DMS114 treated with DMSO at 0.1 percent for 48 hours (cell line): ENCODE results near the gene C1orf146.
"Not testable (repeated sequence)": the region's sequence is repeated elsewhere in the genome, so short reads cannot be mapped to it uniquely, and the experiment has no call there.

Experiments used
- DNase-seq: peaks from one replicate; lab custom pipeline; 2025; ENCODE audit not compliant: unreplicated experiment; lab: John Stamatoyannopoulos, UW

The C1orf146 gene, protein sequence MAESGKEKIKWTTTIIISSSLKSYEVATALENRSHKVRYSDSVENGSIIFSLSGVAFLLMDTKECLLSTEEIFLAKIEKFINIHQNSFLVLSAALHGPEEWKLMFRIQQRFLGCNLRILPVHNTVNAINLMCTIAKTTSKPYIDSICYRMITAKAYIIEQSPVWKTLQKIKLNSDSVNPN

DNA sequence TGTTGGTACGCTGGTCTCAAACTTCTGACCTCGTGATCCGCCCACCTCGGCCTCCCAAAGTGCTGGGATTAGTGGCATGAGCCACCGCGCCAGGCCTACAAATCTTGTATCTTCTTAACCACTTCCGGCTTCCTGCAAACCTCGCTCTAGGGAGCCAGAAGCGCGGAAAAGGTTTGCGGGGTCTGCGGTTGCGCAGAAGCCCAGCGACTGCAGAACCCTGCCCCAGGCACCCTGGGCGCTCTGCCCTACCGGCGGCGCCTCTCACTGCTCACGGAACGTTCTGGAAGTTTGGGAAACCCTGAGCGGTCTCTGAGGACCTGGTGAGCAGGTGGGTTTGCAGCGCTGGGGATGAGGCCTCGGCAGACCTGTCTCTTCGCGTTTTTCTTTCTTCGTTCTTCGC lies at the start of gene C1orf146:
Gene C1orf146, plus strand, starts transcription at position 195 of the 400 bp plus-strand sequence. CDS start 13,506 bp downstream, outside the sequence.
- no peak for DNase-seq

DNA sequence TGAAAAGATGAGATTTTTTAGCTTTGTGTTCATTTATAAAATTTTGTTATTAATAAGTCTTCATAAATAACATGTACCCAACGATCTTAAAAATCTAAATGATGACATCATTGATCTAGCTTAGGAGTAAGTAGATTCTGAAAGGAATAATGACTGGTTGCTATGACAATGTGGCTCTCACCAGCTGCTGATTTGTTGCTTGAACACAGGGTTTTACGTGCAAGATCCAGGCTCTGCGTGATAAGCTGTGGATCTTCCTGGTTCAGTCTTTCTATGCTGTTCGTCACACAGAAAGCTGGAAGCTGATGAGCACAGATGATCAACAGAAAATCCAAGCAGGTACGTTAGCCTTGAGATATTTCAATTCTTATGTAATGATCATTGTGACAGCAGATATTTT lies 49.1 kb upstream of the C1orf146 start:
- DNase-seq = no peak

DNA sequence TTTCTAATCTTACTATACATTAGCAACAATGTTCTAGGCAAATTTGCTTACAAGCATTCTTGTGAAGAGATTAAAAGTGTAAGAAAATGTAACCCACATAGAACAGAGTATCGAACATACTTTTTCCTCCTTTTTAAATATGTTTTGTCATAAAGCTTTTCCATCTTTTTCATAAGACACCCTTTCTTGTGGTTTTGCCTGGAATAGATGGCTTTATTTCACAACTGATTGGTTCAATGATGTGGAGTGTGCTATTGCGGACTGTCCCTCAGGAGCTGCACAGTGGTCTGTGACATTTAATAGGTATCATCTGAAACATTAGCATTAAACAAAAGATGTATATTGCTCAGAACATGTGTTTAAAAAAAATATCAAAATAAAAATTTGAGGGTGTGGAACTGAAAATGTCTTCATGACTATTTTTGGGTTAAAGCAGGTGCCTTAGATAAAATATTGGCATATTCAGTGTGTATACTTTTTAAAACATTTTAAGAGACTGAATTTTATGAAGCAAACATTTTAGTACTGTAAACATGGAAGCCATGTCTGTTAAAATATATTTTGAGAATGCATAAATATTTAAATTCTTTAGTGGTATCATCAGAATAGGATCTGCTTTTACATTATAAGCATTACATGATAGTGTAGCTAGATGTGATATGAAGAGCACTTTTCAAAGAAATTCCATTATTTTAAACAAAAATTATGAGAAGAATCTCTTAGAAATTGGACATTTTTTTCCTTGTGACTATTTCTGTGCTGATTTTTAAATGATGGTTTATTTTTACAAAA lies 48.3 kb upstream of the C1orf146 start:
- no peak for DNase-seq

DNA sequence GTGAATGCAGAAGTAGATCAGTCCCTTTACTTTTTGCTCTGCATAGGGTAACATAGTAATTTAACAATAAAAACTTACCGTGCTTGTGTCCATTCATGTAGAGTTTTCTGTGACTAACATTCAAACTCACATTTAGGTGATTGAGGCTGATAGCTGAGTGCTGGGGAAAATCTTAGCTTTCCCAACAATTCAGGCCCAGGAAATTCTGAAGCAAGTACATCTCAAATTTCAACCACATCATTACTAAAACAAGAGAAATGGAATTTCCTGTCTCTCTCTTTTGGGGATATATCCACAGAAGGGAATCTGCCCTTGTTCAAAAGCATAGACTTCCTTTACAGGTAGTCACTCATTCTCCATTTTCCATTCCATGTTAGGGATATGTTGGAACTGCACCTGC lies 33.1 kb upstream of the C1orf146 start:
- DNase-seq = no peak

DNA sequence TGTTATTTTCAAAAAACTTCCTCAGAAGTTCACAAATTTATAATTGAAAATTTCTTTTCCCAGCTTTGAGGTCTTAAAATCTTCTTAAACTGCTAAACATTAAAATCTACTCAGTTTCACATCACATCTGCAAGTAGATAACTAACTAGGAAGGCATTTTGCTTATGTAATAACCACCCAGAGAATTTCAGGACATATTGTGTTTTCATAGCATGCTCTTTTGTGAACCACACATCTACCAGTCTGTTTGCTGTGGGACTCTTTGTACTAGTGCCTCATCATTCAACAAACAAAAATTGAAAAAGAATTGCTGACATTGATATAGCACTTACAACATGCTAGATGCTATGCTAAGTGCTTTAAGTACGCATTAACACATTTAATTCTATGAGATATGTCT lies 31.6 kb upstream of the C1orf146 start:
- DNase-seq = no peak

DNA sequence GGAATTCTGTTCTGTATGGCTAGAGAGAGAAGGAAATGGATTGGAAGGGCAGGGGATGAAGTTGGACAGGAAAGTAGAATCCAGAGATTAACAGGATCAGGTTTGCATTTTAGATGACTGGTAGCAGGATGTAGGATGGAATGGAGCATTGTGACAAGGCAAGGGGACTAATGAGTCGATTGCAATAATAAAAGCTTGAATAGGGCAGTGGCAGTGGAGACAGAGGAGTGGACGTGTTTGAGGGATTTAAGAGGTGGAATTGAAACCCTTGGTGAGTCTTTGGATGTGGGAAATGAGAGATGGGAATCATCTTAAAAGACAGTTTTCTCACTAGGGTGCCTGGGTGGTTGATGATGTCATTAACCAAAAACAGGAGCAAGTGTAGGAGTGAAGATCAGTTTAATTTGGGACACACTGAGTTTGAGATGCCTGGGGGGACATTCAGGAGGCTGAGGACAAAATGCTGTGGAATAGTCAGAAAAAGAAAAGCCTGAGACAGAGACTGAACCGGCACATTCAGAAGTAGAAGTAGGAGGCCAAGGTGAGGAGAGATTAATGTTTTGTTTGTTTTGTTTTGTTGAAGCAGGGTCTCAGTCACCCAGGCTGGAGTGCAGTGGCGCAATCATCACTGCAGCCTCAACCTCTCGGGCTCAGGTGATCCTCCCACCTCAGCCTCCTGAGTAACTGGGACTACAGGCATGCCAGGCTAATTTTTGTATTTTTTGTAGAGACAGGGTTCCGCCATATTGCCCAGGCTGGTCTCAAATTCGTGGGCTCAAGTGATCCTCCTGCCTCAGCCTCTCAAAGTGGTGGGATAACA lies 29.1 kb upstream of the C1orf146 start:
- DNase-seq = no peak

DNA sequence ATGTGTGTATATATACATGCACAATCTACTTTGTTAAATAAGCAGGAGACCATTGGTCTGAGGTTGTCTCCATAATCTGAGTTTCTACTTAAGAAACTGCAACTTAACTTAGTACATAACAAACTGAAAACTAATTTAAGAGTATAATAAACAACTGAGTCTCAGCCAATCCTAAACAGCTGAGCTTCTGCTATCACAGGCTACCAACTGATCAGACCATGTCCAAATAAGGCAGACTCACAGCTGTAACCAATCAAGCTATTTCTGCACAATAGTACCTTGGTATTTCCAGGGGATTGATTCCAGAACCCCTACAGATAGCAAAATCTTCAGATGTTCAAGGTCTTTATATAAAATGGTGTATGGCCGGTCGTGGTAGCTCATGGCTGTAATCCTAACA lies 26.0 kb upstream of the C1orf146 start:
- no peak for DNase-seq

DNA sequence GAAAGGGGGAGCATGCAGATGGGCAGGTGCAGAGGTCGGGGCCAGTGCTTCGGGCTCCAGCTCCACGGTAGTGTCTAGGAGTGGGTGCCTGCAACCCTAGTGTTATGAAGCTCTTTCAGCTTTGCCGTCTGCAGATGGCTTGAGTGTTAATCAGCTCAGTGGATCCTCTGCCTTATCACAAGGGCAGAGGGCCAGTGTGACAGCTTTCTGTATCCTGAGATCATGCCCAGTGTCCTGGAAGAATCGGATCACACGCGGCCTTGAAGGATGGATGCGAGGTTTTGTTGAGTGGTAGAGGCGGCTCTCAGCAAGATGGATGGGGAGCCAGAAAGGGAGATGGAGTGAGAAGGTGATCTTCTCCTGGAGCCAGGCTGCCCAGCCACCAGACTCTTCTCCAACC lies 25.5 kb upstream of the C1orf146 start:
- DNase-seq = no peak

DNA sequence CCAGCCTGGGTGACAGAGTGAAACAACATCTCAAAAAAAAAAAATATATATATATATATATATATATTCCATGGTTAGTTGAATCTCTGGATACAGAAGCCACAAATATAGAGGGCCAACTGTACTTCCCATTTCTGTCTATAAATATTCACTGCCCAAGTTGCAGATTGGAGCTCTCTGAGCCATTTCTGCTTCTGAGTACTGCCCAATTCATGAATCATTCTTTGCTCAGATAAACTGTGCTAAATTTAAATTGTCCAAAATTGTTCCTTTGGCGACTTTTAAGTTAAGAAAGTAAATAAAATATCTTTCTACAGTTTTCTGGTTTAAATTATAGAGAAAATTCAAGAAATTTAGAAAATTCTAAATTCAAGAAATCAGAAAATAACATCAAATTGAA lies 23.2 kb upstream of the C1orf146 start:
- no peak for DNase-seq

DNA sequence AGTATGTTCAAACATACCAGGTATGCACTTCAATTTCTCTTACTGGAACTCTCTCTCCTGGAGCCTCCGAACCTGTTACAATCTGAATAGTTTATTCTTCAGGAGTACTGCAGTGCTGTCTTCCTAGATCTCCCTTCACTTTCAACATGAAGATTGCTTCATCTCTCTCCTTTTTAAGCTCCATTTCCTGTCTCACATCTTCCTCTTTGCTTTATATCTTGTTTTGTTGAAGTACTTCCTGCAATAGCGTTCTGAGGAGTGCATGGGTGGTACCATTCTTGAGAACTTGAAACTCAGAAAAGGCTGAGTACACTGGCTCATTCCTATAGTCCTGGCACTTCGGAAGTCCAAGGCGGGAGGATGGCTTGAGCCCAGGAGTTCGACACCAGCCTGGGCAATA lies 15.7 kb upstream of the C1orf146 start:
- no peak for DNase-seq

DNA sequence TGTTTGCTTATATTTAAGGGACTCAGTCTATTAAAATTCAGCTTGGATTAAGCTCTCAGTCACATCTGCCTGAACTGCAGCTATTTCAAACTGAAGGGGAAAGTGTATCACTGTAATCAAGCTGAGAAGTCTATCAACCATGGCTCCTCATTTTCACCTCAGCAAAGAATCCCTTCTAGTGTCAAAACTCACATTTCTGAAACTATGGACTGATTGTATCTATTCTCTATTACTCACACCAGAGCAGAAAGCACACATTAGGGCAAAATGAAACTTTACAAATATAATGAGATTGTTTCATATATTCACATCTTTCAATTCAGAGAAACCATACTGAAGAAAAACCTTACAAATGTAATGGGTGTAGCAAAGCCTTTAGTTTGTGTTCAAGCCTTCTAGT lies 14.6 kb upstream of the C1orf146 start:
- DNase-seq = no peak

DNA sequence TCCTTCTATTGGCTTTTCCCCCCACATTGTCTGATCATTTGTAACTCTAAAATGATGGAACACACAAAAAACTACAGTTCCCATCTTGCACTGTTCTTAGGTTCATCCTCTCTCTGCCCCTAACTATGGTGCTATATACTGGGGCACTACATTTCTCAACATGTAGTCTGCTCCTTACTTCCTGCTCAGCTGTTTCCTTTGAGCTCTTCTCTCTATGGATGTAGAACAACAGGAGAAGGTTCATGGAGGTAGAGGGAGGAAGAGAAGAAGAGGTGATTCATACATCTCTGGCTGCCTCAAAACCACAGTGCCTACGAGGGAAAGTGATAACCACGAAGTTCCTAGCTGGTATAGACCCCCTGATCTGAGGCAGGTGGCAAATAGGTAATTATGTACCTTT lies 7.0 kb upstream of the C1orf146 start:
- DNase-seq = no peak

DNA sequence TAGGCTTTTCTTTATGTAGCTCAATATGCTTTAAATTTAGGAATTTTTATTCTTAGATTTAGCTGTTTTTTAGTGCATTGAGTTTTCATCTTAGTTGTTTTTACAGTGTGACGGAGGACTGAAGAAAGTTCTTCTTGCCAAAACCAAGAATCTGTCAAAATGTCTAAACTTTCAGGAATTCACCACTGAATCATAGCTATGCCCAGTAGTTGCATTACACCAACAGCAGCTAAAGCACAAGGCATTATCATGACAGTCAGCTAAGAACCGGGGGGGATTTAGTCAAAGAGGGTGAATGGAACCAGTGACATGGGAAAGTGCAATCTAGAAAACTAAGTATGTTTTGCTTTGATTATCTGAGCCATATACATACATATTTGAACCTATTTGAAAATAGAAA lies 6.5 kb upstream of the C1orf146 start:
- no peak for DNase-seq

DNA sequence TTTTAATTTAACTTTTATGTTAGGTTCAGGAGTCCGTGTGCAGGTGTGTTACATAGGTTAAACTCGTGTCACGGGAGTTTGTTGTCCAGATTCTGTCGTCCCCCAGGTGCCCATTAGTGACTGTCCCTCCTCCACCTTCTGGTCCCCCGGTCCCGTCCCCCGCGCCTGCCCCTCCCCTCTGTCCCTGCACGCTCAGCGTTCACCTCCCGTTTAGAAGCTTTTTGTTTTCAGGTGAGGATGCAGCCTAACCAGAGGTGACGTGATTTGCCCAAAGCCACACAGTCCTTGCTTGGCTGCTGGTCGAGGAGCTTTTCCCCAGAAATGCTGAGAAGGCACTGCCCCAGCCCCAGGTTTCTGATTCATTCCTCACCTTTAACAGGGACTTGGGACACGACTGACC lies 844 bp downstream of the C1orf146 start:
- DNase-seq = no peak

DNA sequence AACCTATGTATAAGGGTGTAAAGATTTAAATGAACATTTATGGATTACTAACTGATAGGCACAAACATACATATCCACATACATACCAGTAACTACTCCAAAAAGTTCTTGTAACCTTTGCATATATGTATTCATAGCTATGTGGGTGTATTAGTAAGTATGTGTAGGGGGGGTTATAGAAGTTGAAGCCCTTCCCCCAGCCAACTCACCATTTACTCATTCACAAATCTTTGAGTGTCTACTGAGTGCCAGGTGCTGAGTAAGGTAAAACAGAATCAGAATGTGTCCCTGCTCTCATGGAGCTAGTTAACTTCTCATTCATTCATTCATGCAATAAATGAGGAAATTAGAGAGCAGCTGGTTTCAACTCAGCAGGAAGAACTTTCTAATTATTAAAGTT lies 1.3 kb downstream of the C1orf146 start:
- DNase-seq = no peak

DNA sequence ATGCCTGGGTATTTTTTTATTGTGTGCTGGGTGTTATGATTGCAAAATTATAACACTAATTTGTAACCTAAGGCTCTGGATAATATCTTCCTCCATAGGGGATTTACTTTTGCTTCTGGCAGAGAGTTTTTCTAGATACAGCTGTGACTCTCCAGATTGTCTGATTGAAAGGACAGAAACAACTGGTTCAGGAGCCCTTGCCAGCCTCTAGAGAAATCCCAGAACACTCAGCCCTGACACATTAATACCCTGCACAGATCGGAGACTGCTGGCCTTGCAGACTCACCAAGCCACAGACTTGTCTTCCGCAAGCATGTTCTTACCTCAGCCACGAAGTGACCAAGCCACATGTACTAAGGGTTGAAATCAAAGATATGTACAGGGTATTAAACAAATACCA lies 10.7 kb downstream of the C1orf146 start:
- no peak for DNase-seq

DNA sequence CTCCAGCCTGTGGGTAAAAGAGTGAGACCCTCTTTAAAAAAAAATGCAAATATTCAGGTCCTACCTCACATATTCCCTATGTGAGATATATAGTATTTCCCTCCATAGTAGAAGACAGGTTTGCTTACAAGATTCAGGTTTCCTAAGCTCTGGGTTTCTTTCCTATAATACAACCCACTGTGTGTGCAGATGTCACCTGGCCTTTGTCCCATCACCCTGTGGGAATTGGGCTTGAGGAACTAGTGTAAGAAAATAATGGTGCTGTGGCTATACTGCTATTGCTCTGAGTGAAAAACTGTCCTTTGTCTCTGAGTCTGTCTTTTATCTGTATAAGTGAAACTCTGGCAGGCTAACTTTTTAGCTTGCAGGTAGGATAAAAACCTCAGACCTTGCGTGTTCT lies 13.0 kb downstream of the C1orf146 start:
- DNase-seq = no peak

DNA sequence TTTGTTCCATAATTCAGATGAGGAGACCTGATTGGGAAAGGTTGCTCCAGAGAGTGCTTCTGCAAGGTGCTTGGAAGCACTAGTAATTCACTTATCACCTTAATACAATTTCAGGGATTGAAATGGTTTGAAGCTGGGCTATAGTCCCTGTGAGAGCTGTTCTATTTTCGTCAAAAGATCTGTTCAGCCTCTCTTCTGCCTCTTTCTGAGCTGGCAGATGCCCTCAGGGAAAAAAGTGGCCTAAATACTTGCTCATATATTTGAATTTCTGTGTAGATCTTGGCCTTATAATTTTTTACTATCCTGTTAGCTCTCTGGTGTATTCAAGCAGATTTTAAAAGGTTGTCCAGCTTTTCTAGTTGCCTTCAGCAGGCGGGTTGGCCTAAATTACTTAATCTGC lies 22.3 kb downstream of the C1orf146 start:
- DNase-seq = no peak

DNA sequence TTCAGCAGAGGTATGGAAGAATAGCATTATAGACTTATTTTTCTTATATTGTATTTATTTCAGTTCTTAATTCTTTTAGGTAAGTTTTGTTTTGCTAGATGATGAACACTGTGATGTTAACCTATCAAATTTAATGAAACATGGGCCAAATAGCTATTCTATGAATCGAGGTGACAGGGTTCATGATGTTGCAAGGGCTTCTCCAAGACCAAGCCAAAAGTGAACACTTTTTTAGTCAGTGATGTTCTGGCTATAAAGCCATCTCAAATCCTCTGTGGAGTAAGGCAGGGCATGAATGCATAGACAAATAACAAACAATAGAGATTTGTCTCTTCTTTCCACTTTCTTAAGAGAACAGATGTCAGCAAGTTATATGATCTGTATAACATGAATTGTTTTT lies 26.7 kb downstream of the C1orf146 start:
- no peak for DNase-seq

DNA sequence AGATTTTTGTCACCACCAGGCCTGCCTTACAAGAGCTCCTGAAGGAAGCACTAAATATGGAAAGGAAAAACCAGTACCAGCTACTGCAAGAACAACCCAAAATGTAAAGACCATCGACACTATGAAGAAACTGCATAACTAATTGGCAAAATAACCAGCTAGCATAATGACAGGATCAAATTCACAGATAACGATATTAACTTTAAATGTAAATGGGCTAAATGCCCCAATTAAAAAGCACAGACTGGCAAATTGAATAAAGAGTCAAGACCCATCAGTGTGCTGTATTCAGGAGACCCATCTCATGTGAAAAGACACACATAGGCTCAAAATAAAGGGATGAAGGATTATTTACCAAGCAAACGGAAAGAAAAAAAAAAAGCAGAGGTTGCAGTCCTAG lies 37.0 kb downstream of the C1orf146 start:
- not testable (repeated sequence) for DNase-seq

DNA sequence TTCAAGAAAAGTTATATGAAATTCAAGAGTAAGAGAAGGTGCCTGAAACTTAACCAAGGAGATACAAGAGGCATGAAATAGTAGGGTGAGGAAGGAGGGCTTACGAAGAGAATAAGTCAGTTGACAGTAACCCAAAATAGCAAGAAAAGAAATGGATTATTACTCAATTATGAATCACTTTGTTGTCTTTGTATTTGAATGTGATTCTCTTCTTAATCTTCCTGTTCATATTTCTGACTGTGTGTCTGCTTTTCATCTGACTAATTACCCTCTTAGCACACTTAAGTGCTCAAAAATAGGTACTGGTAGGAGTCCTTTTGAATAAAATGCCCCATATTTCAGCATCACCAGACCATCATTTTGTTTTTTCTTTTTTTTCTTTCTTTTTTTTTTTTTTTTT lies 41.6 kb downstream of the C1orf146 start:
- no peak for DNase-seq

DNA sequence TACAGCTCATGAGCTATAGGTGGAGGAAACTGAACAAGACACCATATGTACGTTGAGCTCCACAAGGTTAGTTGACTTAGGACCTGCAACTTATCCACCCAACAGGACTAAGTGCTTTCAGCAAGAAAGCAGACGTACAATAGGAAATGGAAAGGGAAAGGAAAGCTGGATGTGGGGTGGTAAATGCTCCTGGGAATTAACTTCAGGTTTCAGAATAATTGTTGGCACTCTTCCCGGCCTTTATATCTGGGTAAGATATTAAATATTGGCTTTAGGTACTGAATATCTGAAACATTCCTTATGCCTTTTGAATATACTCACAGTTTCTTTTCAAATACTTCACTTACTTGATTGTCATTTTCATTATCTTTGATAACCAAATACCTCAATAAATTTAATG lies 44.8 kb downstream of the C1orf146 start:
- no peak for DNase-seq
